ENCODE results near the gene ZNF665. TPM values are rescaled to one million over a fixed set of nuclear protein-coding genes. Genes with fewer than 3 reads are reported as not detected.
"Not testable (repeated sequence)": the region's sequence is repeated elsewhere in the genome, so short reads cannot be mapped to it uniquely, and the experiment has no call there.

The ZNF665 gene
- 3.8 TPM for total RNA-seq (ENCODE audit: unreplicated experiment)
- long read RNA-seq, full-length matches to known transcripts: 2 of 3 reads
- long read RNA-seq, partial matches to known transcripts: 0 of 3 reads
- long read RNA-seq, other reads (novel, unspliced or antisense): 1 of 3 reads

- Mint-ChIP-seq H3K4me1 (ENCODE audit: unreplicated experiment) (peaks cover 6% of the 10 kb centered on the region), H3K36me3 (ENCODE audit: low read depth, unreplicated experiment) (peaks cover 25% of the 10 kb centered on the region), H3K9me3 (ENCODE audit: unreplicated experiment) (peaks cover 4% of the 10 kb centered on the region), H3K27ac (ENCODE audit: unreplicated experiment) (peak within 1 kb of the TSS; percentile 42), H3K4me3 (ENCODE audit: unreplicated experiment) (peak within 1 kb of the TSS; percentile 93), H3K27me3 (ENCODE audit: unreplicated experiment) (peaks cover 10% of the 10 kb centered on the region)
- no peak for TF ChIP-seq CTCF (IDR thresholded peaks at IDR 0.05; ENCODE audit: unreplicated experiment)
- DNase-seq (ENCODE audit: low spot score): peak; percentile 74
These were observed at the start of gene ZNF665 for GRCh38 chr19:53192771-53193534. Gene ZNF665 (minus strand): TSS chr19:53193358. CDS start chr19:53182898, 10,460 bp downstream.

- peaks cover 60% of the 10 kb centered on the region for H3K36me3 Mint-ChIP-seq (ENCODE audit: low read depth, unreplicated experiment)
These were observed 44.1 kb upstream of the ZNF665 start for GRCh38 chr19:53237114-53237777.

GRCh38 chr19:53224606-53225005 lies 31.4 kb upstream of the ZNF665 start:
- DNase-seq (ENCODE audit: low spot score): no peak
- Mint-ChIP-seq H3K36me3 (ENCODE audit: low read depth, unreplicated experiment) (peaks cover 32% of the 10 kb centered on the region), H3K27ac (ENCODE audit: unreplicated experiment) (no peak overlapping the region), H3K27me3 (ENCODE audit: unreplicated experiment) (peaks cover 7% of the 10 kb centered on the region), H3K4me1 (ENCODE audit: unreplicated experiment) (no peaks in the 10 kb centered on the region), H3K9me3 (ENCODE audit: unreplicated experiment) (peaks cover 37% of the 10 kb centered on the region), H3K4me3 (ENCODE audit: unreplicated experiment) (no peak overlapping the region)
- no peak for TF ChIP-seq CTCF (IDR thresholded peaks at IDR 0.05; ENCODE audit: unreplicated experiment)

More at GRCh38 chr19:53237114-53237777, 44.1 kb upstream of the ZNF665 start:
- Mint-ChIP-seq H3K27me3 (ENCODE audit: unreplicated experiment) (no peaks in the 10 kb centered on the region), H3K27ac (ENCODE audit: unreplicated experiment) (no peak overlapping the region), H3K9me3 (ENCODE audit: unreplicated experiment) (peaks cover 39% of the 10 kb centered on the region), H3K4me3 (ENCODE audit: unreplicated experiment) (peak overlapping the region; percentile 74), H3K4me1 (ENCODE audit: unreplicated experiment) (no peaks in the 10 kb centered on the region)
- no peak for DNase-seq (ENCODE audit: low spot score)
- TF ChIP-seq CTCF (IDR thresholded peaks at IDR 0.05; ENCODE audit: unreplicated experiment): no peak

GRCh38 chr19:53222716-53223115 lies 29.6 kb upstream of the ZNF665 start:
- not testable (repeated sequence) for H3K27me3 Mint-ChIP-seq (ENCODE audit: unreplicated experiment); H3K4me1 Mint-ChIP-seq (ENCODE audit: unreplicated experiment); H3K27ac Mint-ChIP-seq (ENCODE audit: unreplicated experiment); H3K4me3 Mint-ChIP-seq (ENCODE audit: unreplicated experiment); DNase-seq (ENCODE audit: low spot score)
- Mint-ChIP-seq H3K9me3 (ENCODE audit: unreplicated experiment) (peaks cover 27% of the 10 kb centered on the region), H3K36me3 (ENCODE audit: low read depth, unreplicated experiment) (peaks cover 32% of the 10 kb centered on the region)

- Mint-ChIP-seq H3K27ac (ENCODE audit: unreplicated experiment) (no peak overlapping the region), H3K4me3 (ENCODE audit: unreplicated experiment) (no peak overlapping the region), H3K4me1 (ENCODE audit: unreplicated experiment) (no peaks in the 10 kb centered on the region), H3K36me3 (ENCODE audit: low read depth, unreplicated experiment) (peaks cover 49% of the 10 kb centered on the region), H3K9me3 (ENCODE audit: unreplicated experiment) (peaks cover 50% of the 10 kb centered on the region), H3K27me3 (ENCODE audit: unreplicated experiment) (peaks cover 5% of the 10 kb centered on the region)
- no peak for TF ChIP-seq CTCF (IDR thresholded peaks at IDR 0.05; ENCODE audit: unreplicated experiment)
- no peak for DNase-seq (ENCODE audit: low spot score)
These were observed 19.7 kb upstream of the ZNF665 start for GRCh38 chr19:53212703-53213320.

GRCh38 chr19:53211554-53211953 lies 18.4 kb upstream of the ZNF665 start:
- Mint-ChIP-seq H3K4me3 (ENCODE audit: unreplicated experiment) (peak overlapping the region; percentile 18), H3K36me3 (ENCODE audit: low read depth, unreplicated experiment) (peaks cover 60% of the 10 kb centered on the region), H3K9me3 (ENCODE audit: unreplicated experiment) (peaks cover 56% of the 10 kb centered on the region)
- not testable (repeated sequence) for H3K4me1 Mint-ChIP-seq (ENCODE audit: unreplicated experiment); DNase-seq (ENCODE audit: low spot score); H3K27ac Mint-ChIP-seq (ENCODE audit: unreplicated experiment); H3K27me3 Mint-ChIP-seq (ENCODE audit: unreplicated experiment)

All from endothelial cell (in vitro differentiated cells).